GM18520 (cell line): ENCODE data around the gene BICD2.

ENCODE experiments used
- ATAC-seq: cut with Tn5 transposase; IDR thresholded peaks from one replicate; pipeline ENCODE4 v1.9.1; 2021; ENCODE audit not compliant: unreplicated experiment

The BICD2 gene

DNA sequence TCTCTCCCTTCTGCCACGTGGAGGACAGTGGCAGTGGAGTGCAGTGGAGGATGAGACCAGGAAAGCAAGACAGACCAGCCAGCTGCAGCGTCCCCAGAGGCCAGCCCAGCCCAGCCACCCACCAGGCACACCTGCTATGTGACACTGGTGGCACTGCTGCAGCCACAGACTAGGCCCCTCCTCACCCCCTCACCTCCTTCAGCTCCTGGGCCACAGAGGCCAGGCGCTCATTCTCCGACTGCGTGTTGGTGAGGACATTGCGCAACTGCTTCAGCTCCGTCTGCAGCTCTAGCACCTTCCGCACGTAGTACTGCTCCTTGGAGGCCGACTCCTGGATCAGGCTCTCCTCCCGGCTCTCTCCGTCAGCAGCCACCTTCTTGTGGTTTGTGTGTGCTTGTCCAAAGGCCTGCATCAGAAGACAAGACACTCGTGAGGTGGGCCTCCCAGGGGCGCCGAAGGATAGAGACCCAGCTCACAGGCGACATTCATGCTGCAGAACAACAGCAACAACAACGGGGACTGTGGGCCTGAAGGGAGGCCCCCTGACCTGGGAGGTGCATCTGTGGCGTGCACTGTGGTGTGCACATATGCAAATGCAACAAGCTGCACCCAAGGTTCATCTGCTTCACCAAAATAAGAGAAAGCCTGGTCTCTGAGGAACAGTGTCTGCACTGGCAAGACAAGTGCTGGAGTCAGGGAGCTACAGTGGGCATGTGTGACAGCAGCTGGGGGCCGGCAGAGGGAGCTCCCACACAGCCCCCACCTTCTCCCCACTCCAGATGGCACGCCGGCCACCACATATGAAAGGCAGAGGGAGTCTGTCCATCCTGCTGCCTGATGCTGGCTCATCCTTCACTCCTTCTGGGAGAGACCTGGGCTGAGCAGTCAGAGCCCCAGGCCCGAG, 35.5 kb downstream of the BICD2 start:
- ATAC-seq = peak; percentile 72

DNA sequence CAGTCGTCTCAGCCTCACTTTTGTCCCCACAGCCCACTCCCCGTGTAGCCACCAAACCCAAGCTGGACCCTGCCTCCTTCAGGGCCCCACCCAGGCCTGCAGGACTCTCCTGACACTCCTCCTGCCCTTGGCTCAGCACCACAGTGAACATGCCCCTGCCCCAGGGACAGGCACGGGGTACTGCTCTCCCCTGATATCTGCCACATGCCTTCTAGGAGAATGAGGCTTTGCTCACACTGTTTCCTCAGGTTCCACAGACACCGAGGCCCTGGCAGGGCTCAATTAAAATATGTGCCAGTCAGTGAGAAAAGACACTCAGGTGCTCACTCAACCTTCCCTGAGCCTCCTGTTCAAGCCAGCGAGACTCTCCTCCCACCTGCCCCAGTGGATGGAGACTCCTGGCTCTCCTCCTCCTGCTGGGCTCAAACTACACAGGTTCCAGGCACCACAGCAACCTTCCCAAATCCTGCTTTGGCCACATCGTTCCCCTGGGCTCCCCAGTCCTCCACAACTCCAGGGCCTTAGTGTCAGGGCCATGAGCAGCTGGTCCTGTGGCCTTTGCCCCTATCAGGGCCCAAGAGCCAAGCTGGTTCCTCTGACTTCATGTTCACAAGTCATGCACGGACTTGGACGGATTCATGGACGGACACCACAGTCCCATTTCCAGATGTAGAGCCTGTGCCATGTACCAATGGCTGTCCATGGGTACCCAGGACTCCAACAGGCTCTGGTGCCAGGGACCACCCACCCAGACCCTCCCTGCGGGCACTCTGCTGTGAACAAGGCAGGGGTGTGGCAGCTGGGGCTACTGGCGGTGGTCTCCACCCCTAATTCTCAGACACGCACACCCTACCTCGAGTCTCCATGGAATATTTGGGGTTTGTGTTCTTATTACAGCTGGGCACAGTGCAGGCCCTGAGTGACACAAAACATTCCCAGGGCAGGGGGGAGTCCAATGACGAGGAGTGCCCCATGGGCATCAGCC, 36.6 kb downstream of the BICD2 start:
- ATAC-seq = no peak

DNA sequence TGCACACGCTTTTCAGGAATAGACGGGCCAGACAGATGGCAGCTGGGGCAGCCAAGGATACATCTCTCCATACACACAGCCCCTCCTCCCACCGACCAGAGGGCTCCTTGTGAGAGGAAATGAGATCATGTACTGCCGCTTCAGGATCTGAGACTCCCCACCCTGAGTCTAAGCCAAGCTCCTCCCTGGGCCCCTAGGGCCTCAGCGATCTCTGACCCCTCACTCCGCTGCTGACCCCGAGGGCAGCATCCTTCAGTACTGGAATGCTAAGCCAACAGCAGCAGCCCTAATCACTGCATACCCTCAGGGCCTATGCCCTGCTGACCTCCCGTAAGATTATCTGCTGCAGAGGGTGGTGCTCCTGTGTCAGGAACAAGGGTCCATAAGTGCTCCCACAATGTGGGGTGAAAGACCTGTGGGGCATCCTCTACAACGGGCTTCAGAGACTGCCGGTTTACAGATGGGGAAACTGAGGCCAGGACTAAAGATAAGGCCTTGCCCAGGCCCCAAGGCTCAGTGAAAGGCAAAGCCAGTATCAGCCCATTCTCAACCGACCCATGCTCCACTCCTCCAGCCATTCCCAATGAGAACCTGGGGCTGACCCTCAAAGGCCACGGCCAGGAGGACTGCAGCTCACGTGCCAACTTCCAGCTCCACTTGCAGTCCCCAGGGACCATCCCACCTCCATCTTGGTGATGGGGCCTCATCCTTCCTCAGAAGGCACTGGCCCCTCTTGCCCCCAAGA, 37.5 kb downstream of the BICD2 start:
- ATAC-seq = no peak

DNA sequence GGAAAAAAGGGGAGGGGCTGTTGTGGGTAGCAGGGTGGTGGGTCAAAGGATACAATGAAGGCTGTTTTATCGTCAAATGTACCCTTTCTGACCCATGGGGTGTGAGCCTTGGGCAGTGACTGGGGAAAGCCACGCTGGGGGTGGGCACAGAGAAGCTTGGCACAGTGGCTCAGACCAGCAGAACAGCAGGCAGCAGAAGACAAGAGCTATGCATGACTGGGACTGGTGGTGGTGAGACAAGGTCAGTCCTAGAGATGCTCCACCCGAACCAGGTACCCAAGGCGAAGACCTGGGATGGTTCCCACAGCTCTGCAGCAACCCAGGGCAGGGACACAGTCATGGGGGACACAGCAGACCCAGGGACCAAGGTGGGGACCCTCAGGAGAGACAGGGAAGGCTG, 38.3 kb downstream of the BICD2 start:
- no peak for ATAC-seq

DNA sequence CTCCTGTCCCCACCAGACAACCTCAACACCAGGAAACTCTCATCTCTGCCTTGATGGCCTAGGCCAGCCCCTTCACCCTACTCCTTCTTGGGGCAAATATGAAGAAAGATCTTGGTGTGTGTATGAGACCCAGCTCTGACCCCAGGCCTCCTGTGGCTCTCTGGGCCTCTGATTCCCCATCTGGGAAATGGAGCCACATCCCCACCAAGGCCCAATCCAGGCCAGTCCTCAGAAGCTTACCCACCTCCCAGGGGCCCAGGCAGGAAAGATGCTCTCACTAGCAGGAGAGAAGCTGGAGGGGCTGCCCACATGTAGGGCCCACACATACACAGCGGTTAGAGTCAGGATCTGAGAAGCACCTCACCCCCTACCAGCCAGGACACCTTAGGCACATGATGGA, 38.9 kb downstream of the BICD2 start:
- no peak for ATAC-seq

DNA sequence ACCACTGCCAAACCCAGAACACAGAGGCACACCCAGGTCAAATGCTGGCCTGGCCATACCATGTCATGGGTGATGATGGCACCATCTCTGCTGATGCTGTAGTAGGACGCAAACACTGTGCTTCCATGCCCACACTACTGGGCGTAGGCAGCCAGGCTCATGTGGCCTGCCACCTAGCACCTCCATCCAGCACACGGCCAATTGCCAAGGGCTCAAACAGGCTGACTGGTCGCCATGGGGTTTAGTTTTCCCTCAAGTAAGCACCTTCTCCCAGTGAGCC, 39.4 kb downstream of the BICD2 start:
- no peak for ATAC-seq

DNA sequence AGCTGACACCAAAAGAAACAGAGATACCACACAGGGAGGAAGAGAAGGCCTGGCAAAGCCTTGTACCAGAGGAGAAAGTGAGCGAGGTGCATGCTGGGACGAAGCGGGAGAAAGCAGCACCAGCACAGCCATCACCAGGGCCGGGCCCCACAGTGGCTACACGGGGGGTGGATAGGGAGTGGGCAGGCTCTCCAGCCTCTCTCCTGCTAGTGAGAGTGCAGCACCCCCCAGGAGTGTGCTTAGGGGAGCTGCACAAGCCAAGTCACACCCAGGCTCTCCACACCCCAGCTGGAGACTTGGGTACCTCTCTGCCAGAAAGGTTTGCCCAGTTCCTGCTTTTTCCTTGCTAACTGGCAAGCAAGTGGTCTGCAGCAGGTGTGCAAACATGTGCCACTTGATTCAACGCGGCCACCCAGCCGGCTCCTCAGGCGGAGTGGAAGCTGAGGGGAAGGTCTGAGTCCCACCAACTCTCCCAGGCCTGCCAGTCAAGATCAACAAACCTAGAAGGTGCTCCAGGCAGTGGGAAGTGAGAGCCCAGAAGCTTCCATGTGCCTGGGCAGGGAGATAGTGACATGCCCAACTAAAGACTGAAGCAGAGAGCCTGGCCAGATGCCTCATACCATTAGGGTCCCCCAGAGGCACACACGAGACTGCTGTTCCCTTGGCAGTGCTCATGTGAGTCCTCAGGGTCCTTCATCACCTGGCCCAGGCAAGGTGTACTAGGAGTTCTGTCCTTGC, 39.9 kb downstream of the BICD2 start:
- ATAC-seq = no peak

DNA sequence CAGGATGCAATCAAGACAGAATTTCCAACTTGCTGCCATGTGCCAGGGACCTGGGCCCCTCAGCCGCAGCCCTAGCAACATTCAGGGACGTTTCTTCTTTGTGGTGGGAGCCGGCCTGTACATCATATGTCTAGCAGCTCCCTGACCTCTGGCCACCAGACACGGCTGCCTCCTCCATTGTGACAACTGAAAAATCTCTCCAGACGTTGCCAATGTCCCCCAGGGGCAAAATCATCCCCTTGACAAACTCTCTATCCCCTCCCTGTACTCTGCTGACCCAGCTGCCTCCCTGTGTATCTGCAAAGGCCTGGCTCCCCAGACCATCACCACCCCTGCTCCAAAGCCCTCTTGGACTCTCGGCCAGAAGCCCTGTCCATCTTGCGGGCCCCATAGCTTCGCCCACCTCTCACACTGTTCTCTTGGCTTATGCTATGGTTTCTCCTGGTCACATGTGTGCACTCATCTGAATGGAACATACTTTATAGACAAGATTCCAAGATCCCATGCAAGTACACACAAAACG, 40.8 kb downstream of the BICD2 start:
- no peak for ATAC-seq

DNA sequence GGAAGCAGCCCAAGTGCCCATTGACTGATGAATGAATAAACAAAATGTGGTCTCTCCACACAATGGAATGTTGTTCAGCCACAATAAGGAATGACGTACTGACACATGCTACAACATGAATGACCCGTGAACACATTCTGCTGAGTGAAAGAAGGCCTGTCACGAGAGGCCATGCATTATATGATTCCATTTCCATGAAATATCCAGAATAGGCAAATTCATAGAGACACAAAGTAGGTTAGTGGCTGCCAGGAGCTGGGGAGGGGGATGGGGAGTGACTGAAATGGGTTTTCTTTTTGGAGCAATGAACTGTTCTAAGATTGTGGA, 41.4 kb downstream of the BICD2 start:
- no peak for ATAC-seq

DNA sequence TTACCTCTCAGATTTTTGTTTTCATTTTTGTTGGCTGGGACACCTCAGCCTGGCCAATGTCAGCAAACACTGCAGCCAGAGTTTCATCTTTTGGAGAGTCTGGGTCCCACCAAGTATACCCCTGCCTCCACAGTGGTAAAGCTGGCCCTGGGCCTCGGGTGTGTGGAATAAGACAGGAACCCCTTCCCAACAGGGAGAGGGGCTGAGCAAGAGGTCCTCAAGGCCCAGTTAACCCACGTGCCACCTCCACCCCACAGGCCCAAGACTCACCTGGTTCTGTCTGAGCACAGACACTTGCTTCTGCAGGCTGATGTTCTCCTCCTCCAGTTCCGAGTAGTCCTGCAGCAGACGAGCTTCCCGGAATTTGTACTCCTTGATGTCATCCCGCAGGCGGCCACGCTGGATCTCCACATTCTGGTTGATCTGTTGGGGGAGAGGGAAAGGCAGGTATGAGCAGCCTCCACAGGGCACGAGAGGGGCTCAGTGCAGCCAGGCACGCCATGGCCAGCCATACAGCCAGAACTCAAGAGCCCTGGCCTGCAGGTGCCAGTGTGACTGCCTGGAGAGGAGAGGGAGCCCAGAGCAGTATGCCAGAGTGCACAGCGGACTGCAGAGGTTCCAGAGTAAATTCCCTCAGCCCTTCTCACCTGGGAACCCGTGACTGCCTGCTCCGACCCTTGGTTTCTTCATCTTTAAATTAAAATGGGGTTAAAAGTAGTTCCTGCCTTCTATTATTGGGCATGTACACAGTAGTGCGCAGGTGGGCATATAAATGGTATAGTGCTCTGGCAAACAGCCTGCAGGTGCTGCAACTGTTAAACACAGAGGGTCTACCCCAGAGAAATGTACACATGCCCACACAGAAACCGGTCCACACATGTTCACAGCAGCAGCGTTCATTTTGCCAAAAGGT, 42.0 kb downstream of the BICD2 start:
- ATAC-seq = no peak

DNA sequence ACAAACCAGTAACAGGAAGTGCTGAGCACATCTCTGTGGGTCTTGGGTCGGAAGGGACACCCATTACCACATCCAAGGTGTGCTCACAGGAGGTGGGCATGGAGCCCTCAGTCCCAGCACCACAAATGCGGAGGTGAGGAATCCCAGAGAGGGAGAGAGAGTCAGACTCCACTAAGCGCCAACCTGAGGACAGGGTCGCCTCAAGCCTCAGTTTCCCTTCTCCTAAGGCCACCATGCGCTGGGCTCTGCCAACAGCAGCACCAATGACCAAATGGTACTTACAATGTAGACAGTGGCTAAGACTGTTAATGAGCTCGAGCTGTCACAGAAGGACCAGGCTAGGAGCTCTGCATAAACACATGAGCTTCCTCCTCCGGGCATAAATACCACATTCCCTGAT, 43.1 kb downstream of the BICD2 start:
- no peak for ATAC-seq

DNA sequence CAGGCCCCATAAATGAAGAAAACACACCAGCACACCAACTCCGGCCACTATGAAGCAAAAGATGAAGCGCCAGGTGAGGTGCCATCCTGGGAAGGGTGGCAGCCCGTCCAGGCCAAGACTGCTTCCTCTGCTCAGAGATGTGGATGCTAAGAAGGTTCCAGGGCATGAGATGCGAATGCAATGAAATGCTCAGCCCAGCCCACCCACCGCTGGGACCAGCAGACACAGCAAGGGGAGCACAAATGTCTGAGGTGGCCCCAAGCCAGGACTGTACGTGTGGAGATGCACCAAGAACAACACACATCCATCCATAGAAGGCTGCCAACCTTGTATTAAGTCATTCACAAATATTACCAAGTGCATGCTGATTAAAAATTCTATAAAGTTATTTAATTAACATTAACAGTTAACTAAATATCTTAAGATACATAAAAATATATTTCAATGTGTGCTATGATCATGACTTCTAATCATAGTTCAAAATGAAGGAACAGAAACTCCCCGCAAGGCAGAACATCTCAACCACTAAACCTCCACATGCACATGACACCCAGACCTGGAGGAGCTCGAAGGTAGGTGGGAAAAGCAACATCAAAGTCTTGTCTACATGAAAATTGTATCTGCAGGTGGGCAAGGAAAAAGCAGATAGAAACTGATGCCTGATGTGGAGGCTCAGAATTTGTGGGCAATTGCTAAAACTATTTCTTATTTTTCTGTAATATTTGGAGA, 43.7 kb downstream of the BICD2 start:
- no peak for ATAC-seq

DNA sequence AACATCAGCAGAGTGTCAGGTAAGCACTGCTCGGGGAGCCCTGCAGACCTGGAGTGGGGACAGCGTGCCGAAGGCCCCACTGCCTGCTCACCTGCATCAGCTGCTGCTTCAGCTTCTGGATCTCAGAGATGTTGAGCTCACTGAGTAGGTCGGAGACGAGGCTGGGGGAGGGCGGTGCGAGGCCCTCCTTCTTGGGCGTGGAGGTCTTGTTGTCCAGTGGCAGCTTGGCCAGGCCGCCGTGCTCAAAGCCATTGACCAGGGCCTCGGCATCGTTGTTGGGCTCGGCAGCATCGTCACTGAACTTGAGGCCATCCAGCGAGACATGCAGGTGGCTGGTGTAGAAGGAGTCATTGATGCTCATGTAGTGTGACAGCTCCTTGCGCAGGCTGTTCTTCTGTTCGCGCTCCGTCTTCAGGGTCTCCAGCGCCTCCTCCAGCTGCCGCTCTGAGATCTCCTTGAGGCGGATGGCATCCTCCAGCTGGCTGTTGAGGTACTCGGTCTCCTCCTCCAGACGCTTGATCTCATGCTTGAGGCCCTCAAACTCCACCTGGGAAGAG, 44.3 kb downstream of the BICD2 start:
- ATAC-seq = no peak

DNA sequence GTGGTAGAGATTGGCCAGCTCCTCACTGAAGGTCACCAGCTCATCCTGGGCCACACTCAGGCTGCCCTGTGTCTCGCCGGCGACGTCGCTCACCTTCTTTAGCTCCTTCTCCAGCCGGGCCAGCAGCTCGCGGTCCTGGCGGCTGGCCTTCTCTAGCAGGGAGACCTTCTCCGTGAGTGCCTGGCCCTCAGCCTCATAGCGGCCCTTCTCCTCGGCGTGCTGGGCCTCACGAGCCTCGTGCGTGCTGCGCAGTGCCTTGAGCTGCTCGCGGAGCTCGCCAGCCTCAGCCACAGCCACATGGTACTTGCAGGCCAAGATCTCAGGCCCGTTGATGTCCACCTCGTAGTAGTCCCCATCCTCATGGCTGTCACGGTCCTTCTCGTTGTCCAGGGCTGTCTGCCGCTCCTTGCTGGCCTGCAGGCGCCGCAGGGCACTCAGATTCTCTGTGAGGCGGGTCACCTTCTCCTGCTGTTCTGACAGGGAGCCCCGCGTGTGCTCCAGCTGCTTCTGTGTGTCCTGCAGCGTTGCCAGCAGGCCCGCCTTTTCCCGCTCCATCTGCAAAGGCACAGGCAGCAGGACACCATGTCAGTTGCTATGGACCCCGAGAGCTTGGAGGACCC, 45.5 kb downstream of the BICD2 start:
- no peak for ATAC-seq

DNA sequence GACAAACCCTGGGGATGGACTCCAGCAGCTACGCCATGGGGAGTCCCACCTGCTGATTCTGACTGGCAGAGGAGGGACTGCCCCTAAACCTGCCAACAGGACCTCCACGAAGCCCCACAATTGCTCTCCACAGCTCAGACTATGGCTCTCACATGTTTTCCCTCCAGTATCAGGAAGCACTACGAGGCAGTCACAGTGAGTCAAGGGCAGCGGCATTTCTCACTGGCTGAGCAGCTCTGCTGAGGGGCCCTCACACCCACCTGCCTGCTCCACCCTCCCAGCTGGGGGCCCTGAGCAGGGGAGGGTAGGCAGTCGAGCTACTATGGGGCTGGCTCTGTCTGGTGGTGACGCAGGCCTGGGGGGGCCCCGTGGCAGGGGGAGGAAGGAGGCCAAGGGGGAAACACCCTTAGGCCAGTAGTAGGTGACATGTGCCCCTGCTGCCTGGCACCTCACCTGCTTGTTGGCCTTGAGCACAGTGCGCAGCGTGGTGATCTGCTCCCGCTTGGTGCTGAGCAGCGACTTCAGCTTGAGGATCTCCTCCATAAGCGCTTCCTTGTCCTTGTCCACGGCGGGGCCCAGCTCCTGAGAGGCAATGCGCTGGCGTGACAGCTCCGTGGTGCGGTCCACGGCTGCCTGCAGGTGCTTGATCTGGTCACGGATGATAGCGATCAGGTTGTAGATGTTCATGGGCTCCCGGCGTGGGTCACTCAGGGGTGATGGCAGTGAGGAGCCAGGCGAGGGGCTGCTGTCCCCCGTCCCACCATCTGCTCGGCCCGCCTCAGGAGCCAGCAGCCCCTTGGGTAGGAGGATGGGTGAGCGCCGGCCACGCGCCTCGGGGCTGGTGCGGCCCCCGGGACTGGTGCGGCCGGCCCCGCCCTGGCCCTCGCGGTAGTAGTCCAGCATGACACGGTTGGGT, 46.3 kb downstream of the BICD2 start:
- no peak for ATAC-seq

DNA sequence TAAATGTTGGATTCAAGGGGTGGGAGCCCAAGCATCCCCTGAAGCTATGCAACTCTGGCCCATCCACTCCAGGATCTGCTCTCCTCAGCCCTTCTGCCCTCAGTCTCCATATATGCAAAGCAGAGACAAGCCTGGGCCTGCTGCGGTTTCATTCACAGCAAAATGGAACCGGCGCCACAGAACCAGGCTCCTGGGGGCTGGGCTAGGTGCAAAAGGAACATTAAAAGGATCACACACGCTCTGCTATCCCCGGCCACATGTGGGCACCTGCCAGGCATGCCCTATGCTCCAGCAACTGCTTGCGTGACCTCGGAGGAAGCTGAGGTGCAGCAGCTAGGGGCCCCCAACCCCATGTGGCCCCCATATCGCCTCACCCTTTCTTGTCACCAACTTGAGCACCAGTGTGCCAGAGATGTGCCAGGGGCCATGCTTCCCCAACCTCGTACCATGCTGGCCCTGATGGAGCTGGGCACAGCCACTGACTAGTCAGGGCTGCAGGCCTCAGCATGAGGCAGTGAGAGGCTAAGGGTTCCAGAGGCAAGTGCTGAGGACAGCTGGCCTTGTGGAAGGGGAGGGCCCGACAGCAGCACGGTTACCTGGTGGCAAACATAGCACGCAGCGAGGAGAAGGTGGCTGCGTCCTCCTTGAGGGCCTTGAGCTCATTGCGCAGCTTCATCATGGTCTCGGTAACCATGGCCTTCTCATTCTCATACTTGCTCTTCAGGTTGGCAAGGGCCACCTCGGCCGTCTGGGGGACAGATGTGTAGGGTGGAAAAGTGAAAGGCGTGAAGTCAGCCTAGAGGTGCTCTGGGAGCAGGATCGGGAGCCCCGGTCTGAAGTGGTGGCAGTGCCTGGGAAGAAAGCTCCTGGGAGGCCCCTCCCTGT, 47.2 kb downstream of the BICD2 start:
- ATAC-seq = no peak
